GM18508 (cell line): ENCODE results near the gene RGL3.
"Not testable (repeated sequence)": the region's sequence is repeated elsewhere in the genome, so short reads cannot be mapped to it uniquely, and the experiment has no call there.

ENCODE experiments used
- ATAC-seq: cut with Tn5 transposase; IDR thresholded peaks from one replicate; pipeline ENCODE4 v1.9.1; 2021; ENCODE audit warnings: moderate number of reproducible peaks; ENCODE audit not compliant: insufficient read depth, unreplicated experiment

RGL3 gene

DNA sequence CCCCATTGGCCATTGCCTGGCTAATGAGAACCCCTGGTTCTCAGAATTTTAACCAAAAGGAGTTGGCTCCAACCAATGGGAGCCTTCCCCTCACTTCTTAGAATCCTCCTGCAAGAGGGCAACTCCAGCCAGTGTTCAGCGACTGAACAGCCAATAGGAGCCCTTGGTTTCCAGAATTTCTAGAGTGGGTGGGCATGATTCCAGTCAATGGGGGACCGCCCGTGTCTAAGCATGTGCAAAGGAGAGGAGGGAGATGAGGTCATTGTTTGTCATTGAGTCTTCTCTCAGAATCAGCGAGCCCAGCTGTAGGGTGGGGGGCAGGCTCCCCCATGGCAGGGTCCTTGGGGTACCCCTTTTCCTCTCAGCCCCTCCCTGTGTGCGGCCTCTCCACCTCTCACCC lies 54.2 kb downstream of the RGL3 start:
- ATAC-seq: no peak

DNA sequence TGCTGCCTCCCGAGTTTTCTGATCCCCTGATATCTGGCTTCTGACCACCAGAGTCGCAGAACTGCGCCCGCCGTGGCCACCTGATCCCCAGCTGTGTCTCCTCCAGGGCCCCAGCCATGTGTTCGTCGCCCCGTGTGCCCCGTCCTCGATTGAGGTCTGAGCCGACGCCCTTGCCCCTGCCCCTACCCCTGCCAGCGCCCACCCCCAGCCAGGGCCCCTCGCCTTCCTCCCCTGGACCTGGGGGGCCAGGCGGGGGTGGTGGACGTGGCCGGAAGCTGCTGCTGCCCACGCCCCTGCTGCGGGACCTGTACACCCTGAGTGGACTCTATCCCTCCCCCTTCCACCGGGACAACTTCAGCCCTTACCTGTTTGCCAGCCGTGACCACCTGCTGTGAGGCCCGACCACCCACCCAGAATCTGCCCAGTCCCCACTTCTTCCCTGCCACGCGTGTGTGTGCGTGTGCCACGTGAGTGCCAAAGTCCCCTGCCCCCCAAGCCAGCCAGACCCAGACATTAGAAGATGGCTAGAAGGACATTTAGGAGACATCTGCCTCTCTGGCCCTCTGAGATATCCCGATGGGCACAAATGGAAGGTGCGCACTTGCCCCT lies 54.7 kb downstream of the RGL3 start:
- ATAC-seq: no peak

DNA sequence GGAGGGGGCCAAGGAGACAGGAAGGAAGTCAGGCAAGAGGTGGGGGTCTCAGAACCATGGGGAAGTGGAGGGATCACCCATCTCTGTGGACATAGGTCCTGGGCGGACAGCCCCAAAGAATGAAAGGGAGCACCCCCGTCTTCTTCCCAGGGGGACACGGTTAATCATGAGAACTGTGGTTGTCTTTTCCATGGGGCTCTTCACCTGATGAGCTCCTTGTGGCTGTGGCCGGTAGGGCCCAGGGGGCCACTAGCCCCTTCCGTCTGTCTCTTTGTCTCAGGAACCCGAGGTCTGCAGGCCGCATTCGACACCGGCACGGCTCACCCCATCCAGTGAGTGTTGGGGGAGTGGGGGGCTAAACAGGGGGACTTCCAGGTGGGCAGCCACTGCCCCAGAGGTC lies 55.2 kb downstream of the RGL3 start:
- no peak for ATAC-seq

DNA sequence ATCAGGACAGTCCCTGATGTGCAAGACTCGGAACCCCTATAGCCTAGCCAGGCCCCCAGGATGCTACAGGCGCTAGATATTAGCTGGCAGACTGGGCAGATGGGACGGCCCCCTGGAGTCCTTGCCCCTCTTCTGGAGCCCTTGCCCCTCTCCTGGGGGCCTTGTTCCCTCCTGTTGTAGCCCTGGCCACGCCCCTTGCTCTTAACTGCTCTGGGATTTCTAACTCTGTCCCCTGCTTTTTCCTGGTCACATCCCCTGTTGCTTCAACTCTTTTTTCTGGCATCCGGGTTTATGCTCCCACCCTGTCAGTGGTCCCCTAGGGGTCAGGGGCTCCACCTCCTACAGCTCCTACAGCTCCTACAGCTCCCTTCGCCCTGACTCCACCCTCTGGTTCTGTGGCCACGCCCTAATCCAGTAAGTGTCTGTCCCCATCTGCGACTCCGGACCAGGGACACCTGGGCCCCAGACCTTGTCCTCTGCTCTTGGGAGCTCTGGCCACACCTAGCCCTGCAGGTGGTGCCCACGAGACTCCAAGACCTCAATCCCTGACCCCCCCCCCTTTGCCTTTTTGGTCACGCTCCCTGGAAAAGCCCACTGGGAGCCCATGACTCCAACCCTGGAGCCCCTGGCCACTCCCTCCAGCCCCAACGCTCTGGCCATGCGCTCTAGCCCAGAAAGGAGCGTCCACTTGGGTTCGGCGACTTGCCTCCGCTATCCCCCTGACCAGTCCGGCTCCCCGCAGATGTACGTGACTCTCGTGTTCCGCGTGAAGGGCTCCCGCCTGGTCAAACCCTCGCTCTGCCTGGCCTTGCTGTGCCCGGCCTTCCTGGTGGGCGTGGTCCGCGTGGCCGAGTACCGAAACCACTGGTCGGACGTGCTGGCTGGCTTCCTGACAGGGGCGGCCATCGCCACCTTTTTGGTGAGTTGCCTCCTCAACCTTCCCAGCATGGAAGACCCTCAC lies 57.1 kb downstream of the RGL3 start:
- ATAC-seq: no peak

DNA sequence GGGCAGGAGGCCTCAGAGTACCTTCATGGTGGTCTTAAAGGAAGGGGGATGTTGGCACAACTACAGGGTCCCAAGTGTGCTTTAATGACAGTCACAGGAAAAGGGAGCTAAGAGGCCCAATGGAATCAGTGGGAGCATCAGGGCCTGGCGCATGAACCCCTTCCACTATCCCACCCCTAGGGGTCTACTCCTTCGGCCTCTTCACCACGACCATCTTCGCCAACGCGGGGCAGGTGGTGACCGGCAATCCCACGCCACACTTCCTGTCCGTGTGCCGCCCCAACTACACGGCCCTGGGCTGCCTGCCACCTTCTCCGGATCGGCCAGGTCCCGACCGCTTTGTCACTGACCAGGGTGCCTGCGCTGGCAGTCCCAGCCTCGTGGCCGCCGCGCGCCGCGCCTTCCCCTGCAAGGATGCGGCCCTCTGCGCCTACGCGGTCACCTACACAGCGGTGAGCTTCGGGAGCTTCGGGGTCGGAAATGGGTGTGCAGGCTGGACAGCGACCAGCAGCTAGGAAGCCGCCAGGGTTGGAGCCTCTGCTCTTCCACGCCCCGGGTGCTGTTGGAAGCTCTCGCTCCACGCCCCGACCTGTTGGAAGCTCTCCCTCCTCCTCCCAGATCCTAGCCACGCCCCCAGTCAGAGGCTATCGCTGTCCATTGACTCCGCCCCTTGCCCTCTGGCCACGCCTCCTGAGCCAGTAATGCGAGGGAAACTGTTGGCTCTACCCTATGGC lies 57.9 kb downstream of the RGL3 start:
- no peak for ATAC-seq

DNA sequence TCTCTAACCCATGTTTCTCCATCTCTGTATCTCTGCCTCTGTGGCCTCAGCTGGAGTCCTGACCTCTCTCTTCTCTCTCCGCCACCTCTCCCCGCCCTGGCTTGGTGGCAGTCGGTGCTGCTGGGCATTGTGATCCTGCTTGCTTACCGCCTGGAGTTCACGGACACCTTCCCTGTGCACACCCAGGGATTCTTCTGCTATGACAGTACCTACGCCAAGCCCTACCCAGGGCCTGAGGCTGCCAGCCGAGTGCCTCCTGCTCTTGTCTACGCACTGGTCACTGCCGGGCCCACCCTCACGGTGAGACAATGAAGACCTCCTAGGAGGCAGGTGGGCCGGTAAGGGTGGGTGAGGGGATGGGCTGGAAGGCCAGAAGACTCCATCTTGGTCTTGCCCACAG lies 59.7 kb downstream of the RGL3 start:
- ATAC-seq: no peak

DNA sequence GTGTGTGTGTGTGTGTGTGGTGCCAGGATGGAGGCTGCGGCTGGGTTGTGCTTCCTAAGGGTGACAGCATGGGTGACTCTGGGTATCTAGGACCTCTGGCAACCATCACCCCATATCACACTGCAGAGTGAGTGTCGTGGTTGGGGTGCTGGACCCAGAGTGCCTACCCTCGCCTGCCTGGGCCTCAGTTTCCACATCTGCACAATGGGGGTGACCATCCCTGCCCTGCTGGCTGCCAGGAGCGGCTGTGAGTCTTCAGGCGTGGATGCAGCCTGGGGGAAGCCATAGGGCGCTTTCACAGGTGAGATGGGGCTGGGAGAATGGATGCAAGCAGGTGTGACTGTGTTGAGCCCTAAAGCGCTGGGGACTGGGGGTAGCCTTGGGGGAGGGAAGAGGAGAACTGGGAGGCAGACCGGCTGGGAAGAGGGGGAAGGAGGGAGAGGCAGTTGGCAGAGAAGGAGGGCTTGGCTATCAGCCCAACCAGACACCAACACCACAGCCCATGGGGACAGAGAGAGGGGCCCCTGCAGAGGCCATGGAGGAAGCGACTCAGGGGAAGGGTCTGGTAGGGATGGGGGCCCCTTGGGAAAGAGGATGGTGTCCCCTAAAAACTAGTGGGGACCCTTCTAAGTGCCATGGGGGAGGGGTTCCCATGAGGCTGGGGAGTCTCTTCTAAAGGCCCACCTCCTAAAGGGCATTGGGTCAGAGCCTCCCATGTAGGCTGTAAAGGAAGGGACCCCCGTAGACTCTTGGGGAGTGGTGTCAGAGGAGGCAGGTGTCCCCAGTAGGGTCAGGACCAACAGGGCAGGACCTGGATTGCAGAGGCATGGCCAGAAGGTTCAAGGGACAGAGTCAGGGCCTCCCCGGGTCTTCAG lies 62.2 kb downstream of the RGL3 start:
- no peak for ATAC-seq

DNA sequence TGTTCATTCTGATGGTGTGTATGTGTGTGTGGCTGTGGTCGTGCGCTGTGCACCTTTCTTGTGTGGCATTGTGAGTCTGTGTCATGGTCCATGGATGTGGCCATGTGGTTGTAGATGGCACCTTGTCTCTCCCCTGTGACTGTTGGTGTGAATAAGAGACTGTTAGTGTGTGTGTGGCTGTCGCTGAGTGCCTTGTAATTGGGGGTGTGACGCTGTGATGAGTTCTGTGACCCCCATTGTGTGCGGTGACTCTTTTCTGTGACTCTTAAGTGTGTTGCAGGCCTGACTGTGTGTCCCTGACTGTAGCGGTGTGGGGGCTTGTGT lies 63.1 kb downstream of the RGL3 start:
- no peak for ATAC-seq

DNA sequence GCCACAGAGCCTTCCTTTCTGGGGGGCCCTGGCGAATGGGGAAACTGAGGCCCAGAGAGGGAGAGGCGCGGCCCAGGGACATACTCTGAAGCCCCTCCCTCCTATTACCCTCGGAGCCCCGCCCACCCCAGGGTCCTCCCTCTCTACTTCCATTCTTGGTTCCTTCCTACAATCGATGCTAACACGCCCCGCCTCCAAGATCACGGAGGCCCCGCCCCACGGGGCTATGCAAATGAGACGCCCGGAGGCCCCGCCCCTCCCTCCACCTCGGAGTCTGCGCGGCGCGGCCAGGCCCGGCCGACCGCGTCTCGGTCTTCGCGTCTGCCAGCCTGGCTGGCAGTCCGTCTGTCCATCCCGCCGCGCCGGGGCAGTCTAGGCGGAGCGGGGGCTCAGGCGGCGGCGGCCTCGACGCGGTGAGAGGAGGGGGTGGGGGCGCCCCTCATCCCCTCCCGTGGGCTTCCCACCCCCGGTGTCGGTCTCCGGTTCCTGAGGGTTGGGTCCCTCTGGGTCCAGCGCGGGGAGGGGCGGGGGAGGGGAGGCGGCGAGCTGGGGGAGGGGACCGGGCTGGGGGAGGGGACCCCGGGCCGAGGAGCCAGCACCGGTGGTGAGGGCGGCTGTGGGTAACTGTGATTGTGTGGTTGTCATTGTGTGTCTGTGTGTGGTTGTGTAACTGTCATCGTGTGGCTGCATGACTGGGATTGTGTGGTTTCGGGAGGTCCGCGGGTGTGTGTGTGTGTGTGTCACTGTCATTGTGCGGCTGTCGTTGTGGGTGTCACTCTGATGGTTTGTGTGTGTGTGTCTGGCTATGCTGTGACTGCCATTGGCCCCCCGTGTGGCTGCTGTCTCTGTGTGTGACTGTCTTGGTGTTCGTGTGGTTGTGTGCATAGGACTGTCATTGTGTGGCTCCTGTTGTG lies 63.7 kb downstream of the RGL3 start, which contains the start of gene PLPPR2:
Gene PLPPR2, plus strand, starts transcription at position 273 of the 914 bp plus-strand sequence. CDS start 2,242 bp downstream, outside the sequence.
- no peak for ATAC-seq

DNA sequence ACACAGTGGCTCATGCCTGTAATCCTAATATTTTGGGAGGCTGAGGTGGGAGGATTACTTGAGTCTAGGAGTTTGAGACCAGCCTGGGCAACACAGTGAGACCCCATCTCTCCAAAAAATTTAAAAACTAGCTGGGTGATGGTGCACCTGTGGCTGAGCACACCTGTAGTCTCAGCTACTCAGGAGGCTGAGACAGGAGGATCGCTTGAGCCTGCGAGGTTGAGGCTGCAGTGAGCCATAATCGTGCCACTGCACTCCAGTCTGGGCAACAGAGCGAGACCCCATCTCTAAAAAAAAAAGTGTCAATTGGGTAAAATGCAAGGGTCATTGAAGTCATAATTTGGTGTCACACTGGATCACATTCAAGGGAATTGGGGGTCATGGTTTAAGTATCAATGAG lies 65.0 kb downstream of the RGL3 start:
- ATAC-seq: not testable (repeated sequence)

DNA sequence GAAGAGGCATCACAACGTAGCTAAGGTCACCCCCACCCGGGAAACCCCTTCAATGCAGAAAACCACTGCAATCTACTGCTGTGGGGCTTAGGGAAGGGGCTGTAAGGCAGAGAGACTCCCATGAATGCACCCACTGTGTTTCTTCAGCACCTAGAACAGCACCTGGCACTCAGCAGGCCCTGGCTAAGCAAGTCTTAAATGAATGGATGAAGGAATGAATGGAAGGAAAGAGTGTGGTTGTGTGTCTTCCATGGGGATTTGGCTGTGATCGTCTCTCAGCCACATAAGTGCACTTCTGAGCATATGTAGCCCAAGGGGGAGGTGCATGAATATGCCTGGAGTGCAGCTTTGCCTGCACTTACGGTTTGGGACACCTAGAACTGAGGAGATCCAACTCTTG lies 69.9 kb downstream of the RGL3 start:
- no peak for ATAC-seq

DNA sequence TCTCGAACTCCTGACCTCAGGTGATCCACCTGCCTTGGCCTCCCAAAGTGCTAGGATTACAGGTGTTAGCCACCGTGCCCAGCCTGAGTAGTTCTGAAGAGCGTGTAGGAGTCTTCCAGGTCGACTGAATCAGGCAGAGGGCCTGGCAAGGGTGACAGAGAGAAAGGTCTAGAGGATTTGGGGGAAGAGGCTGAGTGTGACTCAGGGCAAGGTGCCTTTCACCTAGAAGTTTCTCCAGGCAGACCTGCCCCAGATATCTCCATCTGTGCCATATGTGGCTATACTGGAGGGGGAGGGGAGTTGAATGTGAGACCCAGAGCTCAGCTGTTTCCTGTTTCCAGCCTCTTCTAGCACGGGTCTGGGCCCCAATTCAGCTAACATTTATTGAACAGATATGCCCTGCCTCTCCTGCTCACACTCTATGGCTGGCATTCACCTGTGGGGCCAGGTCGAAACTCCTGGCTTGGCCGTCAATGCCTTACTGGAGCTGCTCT lies 71.5 kb downstream of the RGL3 start:
- no peak for ATAC-seq

DNA sequence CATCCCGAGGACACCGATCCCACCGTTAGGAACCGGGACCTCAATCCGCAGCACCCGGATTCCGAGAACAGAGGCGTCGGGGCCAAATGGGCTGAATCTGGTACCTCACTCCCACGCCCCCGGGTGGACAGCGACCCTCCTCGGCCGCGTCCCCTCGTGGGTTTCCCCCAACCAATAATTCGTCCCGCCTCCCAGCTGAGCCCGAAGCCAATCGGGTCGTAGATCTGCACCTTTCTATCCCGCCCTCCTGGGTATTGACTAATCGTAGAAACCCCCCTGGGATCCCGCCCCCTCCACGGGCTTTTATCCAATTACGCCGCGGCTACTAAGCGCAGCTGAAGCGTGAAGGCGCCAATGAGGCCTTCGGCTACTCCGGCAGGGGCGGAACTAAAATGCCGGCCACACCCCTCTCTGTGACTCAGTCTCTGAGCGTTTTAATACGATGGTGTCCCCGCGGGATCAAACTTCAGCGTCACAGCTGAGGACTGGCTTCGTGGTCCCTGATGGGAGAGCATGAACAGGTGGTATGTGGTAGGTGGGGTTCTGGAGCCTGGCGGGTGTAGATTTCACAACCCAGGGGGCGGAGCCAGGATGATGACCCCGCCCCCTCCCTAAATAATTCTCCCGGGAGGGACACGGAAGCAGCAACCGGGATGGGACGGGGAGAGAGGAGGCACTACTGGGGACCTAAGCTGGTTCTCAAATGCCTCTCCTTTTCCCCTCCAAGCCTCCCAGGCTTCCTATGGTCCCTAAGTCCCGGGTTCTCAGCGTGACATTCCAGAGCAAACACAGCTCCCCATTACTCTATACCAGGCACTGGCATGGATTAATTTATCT lies 72.8 kb downstream of the RGL3 start, which contains the start of the genes CCDC159 and TMEM205:
Gene CCDC159, plus strand, starts transcription at position 416 of the 837 bp plus-strand sequence. Its CDS starts 88 bp downstream, at position 504.
Gene TMEM205, minus strand, starts transcription at position 165 of the 837 bp plus-strand sequence. CDS start 649 bp downstream, outside the sequence.
- ATAC-seq: peak; percentile 69

DNA sequence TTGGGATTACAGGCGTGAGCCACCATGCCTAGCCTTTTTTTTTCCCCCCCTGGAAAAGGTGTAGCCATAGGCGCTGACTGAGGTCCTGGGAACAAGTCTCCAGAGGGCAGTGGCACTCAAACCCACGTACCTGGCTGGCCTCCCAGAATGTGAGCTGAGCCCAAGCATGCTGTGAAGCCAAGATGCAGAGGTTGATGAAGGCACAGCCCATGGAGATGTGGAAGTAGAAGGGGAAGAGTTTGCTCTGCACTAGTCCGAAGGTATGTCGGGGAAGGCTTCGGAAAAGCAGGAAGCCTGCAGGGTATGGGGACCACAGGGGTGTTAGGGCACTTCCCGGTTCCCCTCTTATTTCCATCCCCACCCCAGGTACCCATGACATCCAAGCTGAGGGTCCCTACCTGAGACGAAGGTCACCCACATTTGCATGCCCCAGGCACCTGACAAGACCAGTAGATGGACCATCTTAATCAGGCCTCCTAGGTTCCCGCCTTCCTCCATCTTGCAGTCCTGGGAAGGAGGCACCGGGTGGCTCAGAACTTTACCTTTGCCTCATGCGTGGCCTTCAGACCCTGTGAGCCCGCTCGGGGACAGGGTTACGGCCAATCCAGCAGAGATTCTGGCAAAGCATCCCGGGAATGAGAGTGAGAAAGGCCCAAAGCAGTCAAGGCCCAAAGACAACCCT lies 73.9 kb downstream of the RGL3 start:
- ATAC-seq: no peak
